HFF-Myc (cell line): ENCODE results near the gene ACTG1.

ENCODE experiments used
- DNase-seq: peaks from one replicate; pipeline ENCODE4 v3.0.0-alpha.2; 2011; ENCODE audit warnings: low read depth; ENCODE audit errors: extremely low read depth
- H3K4me3 ChIP-seq: replicated peaks from 2 replicates; pipeline ENCODE4 v1.5.1; 2011; ENCODE audit warnings: low read depth, mild to moderate bottlenecking, control low read depth, low read length
- TF ChIP-seq, protein P1 (sequence below): IDR thresholded peaks from 2 replicates; pipeline ENCODE4 v1.5.1; 2012; ENCODE audit warnings: mild to moderate bottlenecking, low read depth, low read length, control low read depth; ENCODE audit errors: missing control alignments

Gene ACTG1

DNA sequence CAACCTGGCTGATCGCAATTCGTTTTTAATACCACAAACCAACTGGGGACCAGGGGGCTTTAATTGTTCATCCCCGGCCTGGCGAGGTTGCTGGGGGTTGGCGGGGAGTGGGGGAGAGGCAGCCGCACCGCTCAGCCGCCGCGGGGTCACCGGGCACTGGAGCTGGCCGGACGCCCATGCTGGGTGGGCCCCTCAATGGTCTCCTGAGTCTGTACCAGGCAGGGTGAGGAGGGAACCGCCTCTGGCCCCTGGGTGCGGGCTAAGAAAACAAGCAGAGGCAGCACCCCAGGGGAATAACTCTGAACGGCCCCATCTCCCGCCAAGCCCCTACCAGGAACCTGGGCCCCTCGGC is 43.9 kb downstream of the ACTG1 start:
- H3K4me3 ChIP-seq = no peak overlapping the region
- no peak for DNase-seq
- TF ChIP-seq, protein P1, sequence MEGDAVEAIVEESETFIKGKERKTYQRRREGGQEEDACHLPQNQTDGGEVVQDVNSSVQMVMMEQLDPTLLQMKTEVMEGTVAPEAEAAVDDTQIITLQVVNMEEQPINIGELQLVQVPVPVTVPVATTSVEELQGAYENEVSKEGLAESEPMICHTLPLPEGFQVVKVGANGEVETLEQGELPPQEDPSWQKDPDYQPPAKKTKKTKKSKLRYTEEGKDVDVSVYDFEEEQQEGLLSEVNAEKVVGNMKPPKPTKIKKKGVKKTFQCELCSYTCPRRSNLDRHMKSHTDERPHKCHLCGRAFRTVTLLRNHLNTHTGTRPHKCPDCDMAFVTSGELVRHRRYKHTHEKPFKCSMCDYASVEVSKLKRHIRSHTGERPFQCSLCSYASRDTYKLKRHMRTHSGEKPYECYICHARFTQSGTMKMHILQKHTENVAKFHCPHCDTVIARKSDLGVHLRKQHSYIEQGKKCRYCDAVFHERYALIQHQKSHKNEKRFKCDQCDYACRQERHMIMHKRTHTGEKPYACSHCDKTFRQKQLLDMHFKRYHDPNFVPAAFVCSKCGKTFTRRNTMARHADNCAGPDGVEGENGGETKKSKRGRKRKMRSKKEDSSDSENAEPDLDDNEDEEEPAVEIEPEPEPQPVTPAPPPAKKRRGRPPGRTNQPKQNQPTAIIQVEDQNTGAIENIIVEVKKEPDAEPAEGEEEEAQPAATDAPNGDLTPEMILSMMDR = no peak

DNA sequence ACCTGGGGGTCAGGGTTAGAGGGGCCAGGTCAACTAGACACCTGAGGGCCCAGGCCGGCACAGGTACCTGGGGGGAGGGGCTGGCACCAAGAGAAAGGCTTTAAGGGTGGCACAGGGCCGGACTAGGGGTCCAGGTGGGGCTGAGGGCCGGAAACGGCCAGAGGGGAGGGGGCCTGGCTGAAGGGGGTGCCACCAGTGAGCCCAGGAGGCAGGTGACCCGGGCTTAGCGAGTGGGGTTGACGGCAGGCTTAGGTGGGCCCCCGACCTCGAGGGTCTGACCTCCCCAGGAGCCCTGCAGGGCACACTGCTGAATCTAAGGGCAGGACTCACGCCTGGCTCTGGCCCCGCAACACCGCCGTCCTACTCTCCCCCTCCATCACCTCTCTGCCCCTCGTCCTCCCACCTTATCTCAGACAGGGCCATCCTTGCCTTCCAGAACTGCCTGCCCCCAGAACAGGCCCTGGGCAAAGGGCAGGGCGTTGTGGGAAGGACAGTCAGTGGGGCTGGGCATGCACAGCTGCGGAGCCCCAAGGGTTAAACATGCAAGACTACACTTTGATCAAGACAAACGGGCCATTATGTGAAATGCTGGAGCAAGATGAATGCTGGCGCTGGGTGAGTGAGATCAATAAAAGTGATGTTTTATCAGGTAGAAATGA is 44.4 kb downstream of the ACTG1 start:
- no peak for DNase-seq
- no peak overlapping the region for H3K4me3 ChIP-seq
- TF ChIP-seq, protein P1 = no peak

DNA sequence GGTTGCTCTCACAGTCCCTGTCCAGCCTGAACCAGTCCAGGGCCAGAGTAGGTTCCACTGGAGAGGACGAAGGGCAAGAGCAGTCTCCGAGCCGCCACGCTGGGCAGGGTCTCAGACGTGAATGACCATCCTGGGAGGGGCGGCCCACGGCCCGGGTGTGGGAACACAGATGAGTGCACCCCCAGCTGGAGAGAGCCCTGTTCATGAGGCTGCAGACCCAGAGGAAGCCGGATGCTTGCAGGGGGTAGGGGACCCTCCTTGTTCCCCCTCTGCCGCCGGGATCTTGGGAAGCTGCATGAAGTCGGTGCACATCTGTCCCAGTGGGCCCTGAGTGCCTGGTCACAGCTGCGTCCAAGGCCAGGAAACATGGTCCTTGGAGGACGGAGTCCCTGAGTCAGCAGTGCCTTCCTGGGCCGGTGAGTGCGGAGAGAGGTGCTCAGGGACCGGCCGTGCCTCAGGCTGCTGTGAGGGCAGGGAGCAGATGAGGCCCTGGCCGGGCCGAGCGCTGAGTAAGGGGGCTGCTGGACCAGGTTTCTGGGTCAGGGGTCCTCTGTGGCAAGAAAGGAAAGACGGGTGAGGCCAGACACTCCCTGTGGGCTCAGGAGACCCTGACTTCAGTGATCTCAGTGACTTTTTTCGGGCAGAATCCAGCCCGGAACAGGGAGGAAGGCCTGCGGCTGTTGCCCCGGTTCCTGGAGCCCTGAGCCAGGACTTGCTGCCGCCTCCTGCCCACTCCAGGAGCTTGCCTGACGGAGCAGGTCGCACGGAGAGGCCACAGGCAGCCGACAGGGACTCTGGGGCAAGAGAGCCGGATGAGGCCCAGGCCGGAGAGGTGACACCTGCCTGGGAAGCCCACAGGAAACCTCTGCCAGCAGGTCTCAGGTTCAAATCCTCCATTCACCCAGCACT is 45.8 kb downstream of the ACTG1 start:
- no peak for DNase-seq
- H3K4me3 ChIP-seq = no peak overlapping the region
- TF ChIP-seq, protein P1 = no peak

DNA sequence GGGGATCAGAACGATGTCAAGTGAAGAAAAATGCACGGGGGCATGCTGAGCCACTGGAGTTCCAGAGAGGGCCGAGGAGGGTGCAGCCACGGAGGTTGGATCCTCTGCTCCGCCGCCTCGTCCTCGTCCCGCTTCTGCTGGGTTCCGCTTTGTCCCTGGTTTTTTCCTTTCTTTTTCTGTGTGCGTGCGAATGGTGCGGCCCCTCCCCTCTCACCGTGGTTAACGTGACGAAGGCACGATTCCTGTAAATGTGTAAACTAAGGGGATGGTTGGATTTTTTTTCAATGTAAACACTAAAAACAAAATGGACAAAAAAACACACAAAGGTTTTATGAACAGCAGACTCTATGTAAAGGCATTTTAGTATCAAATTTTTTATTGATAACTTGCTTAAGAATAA is 46.7 kb downstream of the ACTG1 start:
- TF ChIP-seq, protein P1 = no peak
- H3K4me3 ChIP-seq = no peak overlapping the region
- DNase-seq = no peak

DNA sequence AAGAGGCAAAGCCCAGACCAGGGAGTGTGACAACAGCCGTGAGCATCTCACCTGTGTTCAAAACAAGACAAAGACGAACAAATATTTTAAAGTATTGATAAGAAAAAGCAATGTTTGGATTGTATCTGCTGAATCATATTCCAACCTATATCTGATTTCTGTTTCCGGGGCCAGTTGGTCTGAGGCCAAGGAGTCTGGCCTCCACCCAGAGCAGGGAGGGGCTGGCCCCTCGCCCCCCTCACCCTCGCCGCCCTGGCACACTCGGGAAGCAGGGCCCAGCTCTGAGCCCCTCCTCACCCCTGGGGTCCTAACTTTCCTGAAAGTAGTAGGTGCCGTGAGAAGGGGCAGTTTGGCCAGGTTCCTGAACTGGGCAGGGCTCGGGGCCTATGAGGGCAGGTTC is 48.0 kb downstream of the ACTG1 start:
- H3K4me3 ChIP-seq = no peak overlapping the region
- TF ChIP-seq, protein P1 = no peak
- DNase-seq = no peak

DNA sequence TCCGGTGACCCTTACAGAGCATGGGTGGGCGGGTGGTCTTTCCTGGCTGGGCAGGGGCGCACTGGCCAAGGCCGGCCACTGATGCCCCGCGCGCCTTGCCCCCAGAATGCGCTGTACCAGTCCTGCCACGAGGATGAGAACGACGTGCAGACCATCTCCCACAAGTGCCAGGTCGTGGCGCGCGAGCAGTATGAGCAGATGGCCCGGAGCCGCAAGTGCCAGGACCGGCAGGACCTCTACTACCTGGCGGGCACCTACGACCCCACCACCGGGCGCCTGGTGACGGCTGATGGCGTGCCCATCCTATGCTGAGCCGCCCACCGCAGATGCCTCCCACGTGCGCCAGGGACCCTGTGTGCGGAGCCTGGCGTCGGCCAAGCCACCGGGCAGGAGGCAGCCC is 49.1 kb downstream of the ACTG1 start:
- TF ChIP-seq, protein P1 = no peak
- H3K4me3 ChIP-seq = no peak overlapping the region
- no peak for DNase-seq
